Measurements from ENCODE around the gene HIPK2.

Gene HIPK2

GRCh38 chr7:139588632-139589031, 189.2 kb downstream of the HIPK2 start:
- in situ Hi-C loops (cut with MboI; ENCODE audit: low sequenced_read_pairs, unreplicated experiment): no loop called here
- DNase-seq (ENCODE audit: low spot score): no peak
- TF ChIP-seq, protein P1, sequence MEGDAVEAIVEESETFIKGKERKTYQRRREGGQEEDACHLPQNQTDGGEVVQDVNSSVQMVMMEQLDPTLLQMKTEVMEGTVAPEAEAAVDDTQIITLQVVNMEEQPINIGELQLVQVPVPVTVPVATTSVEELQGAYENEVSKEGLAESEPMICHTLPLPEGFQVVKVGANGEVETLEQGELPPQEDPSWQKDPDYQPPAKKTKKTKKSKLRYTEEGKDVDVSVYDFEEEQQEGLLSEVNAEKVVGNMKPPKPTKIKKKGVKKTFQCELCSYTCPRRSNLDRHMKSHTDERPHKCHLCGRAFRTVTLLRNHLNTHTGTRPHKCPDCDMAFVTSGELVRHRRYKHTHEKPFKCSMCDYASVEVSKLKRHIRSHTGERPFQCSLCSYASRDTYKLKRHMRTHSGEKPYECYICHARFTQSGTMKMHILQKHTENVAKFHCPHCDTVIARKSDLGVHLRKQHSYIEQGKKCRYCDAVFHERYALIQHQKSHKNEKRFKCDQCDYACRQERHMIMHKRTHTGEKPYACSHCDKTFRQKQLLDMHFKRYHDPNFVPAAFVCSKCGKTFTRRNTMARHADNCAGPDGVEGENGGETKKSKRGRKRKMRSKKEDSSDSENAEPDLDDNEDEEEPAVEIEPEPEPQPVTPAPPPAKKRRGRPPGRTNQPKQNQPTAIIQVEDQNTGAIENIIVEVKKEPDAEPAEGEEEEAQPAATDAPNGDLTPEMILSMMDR (IDR thresholded peaks at IDR 0.05; ENCODE audit: borderline replicate concordance, control extremely low read depth, extremely low read depth, insufficient read depth, missing control alignments): no peak

DNA sequence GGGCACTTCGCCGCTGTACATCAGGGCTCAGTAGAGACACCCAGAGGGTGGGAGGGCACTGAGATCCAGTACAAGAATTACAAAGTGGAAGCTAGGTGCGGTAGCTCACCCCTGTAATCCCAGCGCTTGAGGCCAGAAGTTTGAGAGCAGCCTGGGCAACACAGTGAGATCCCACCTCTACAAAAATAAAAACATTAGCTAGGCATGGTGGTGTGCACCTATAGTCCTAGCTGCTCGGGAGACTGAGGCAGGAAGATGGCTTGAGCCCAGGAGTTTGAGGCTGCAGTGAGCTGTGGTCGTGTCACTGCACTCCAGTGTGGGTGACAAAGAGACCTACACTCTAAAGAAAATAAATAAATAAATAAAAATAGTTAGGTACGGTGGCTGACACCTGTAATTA, 190.3 kb downstream of the HIPK2 start:
- DNase-seq (ENCODE audit: low spot score): no peak
- TF ChIP-seq, protein P1 (IDR thresholded peaks at IDR 0.05; ENCODE audit: borderline replicate concordance, control extremely low read depth, extremely low read depth, insufficient read depth, missing control alignments): no peak
- in situ Hi-C loops (cut with MboI; ENCODE audit: low sequenced_read_pairs, unreplicated experiment): no loop called here

GRCh38 chr7:139586286-139586685, 191.5 kb downstream of the HIPK2 start:
- in situ Hi-C loops (cut with MboI; ENCODE audit: low sequenced_read_pairs, unreplicated experiment): no loop called here
- TF ChIP-seq, protein P1 (IDR thresholded peaks at IDR 0.05; ENCODE audit: borderline replicate concordance, control extremely low read depth, extremely low read depth, insufficient read depth, missing control alignments): no peak
- no peak for DNase-seq (ENCODE audit: low spot score)

DNA sequence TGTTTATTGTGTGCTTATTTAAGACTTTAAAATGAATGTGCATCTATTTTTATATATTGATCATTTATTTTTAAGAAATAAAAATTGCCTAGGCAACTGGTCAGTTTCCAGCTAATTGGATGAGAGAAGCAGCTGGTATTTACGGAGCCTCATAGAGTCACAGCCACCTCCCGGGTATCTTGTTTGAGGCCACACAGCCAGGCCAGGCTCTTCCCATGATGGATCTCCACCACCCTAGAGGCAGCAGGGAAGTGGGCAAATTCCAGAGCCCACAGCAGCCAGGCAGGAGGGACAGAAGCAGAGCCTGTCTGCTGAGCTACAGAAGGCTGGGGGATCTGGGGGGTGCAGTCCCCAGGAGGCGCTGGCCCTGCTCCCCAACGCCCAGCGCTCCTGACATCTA, 192.8 kb downstream of the HIPK2 start:
- in situ Hi-C loops (cut with MboI; ENCODE audit: low sequenced_read_pairs, unreplicated experiment): no loop called here
- TF ChIP-seq, protein P1 (IDR thresholded peaks at IDR 0.05; ENCODE audit: borderline replicate concordance, control extremely low read depth, extremely low read depth, insufficient read depth, missing control alignments): no peak
- no peak for DNase-seq (ENCODE audit: low spot score)

GRCh38 chr7:139583826-139584553, 193.8 kb downstream of the HIPK2 start:
- TF ChIP-seq, protein P1 (IDR thresholded peaks at IDR 0.05; ENCODE audit: borderline replicate concordance, control extremely low read depth, extremely low read depth, insufficient read depth, missing control alignments): no peak
- DNase-seq (ENCODE audit: low spot score): no peak
- in situ Hi-C loops (cut with MboI; ENCODE audit: low sequenced_read_pairs, unreplicated experiment): no loop called here

DNA sequence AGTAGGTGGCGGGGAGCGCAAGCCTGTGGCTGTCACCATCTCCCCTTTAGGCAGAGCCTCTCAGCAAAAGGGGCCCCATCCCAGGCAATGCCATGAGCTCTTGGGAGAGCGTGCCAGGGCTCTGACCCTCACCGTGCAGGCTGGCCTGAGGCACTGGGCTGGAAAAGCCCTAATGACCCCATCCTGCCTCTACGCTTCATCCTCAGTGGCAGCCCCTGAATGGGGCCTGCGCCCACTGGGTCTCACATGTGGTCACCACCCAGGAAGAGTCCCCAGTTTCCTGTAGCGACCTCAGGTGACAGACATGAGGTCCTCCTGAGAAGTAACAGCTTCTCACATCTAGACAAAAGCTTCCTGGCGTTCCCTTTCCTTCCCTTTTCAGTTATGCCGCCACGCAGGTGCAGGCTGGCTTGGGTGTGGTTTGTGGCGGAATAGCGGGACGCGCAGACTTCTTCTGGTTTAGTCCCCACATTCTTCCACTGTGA, 195.1 kb downstream of the HIPK2 start:
- no peak for DNase-seq (ENCODE audit: low spot score)
- TF ChIP-seq, protein P1 (IDR thresholded peaks at IDR 0.05; ENCODE audit: borderline replicate concordance, control extremely low read depth, extremely low read depth, insufficient read depth, missing control alignments): no peak
- in situ Hi-C loops (cut with MboI; ENCODE audit: low sequenced_read_pairs, unreplicated experiment): no loop called here
